Endothelial cell of umbilical vein (primary cell): ENCODE data around the gene ROBO2. TPM values are rescaled to one million over a fixed set of nuclear protein-coding genes. Genes with fewer than 3 reads are reported as not detected.

ENCODE experiments used
- BruUV-seq: library from RNA; stranded (reverse); fragments of 400-500 nt; replicated peaks from 2 replicates; lab custom pipeline; 2021; lab: Mats Ljungman, UMichigan
- CTCF ChIA-PET: fragments of 300-600, 350-600 bp; sonication (Branson Sonifier 250); formaldehyde crosslinking; loops from one replicate; lab custom pipeline; 2021; ENCODE audit warnings: antibody characterized with exemption, inconsistent platforms; lab: Charles Lee
- POLR2A ChIA-PET: fragments of 300-600, 350-600 bp; sonication (Branson Sonifier 250); formaldehyde crosslinking; loops from one replicate; lab custom pipeline; 2021; ENCODE audit warnings: antibody characterized with exemption, inconsistent platforms; lab: Charles Lee
- DNase-seq: peaks from one replicate; pipeline ENCODE4 v3.0.0-alpha.2; 2011; ENCODE audit warnings: low read depth, low spot score
- FAIRE-seq: peaks from 2 replicates; lab custom pipeline; 2011; peaks lifted over from hg19 to GRCh38; lab: Jason Lieb, UNC
- H2AFZ ChIP-seq: 2 replicates; pipeline ENCODE4 v1.6.0; 2012; ENCODE audit warnings: low read depth, low read length, control low read depth, inconsistent platforms
- H3K27ac ChIP-seq: 2 replicates; pipeline ENCODE4 v1.5.1; 2011; ENCODE audit warnings: low read depth, mild to moderate bottlenecking, control low read depth, low read length, moderate library complexity; ENCODE audit not compliant: insufficient read depth
- H3K27me3 ChIP-seq, 2 experiments: 2 replicates each; pipeline versions ENCODE4 v1.6.0 to v1.6.1; 2011; ENCODE audit warnings: low read length in 2 of 2, mixed read lengths in 1 of 2; ENCODE audit not compliant: control insufficient read depth in 2 of 2, insufficient read depth in 2 of 2
- H3K36me3 ChIP-seq, 2 experiments: 2 replicates in 1 of 2; 3 replicates in 1 of 2; pipeline ENCODE4 v1.5.1; 2011; ENCODE audit warnings: low read length in 2 of 2, mild to moderate bottlenecking in 1 of 2, moderate library complexity in 1 of 2; ENCODE audit not compliant: control insufficient read depth in 2 of 2, insufficient read depth in 2 of 2; ENCODE audit errors: extremely low read depth in 1 of 2
- H3K4me1 ChIP-seq: 3 replicates; pipeline ENCODE4 v1.5.1; 2011; ENCODE audit warnings: mild to moderate bottlenecking, low read length; ENCODE audit not compliant: control insufficient read depth, insufficient read depth; ENCODE audit errors: extremely low read depth
- H3K4me2 ChIP-seq: 2 replicates; pipeline ENCODE4 v1.6.1; 2011; ENCODE audit warnings: low read length, control low read depth, mixed read lengths; ENCODE audit not compliant: insufficient read depth
- H3K4me3 ChIP-seq, 3 experiments: fragments of 200-600 bp in 1 of 3; sonication (generic), shearing (Covaris generic) in 1 of 3; replicated peaks in 1 of 3; 2 replicates each; pipeline ENCODE4 v1.5.1; 2011 to 2016; ENCODE audit warnings: control low read depth in 3 of 3, low read length in 3 of 3, mild to moderate bottlenecking in 2 of 3, inconsistent platforms in 1 of 3, low read depth in 1 of 3, moderate library complexity in 1 of 3; ENCODE audit not compliant: insufficient read depth in 1 of 3
- H3K79me2 ChIP-seq: 2 replicates; pipeline ENCODE4 v1.6.0; 2012; ENCODE audit warnings: low read length, inconsistent platforms; ENCODE audit not compliant: control insufficient read depth, insufficient read depth
- H3K9ac ChIP-seq: replicated peaks from 2 replicates; pipeline ENCODE3; 2011; ENCODE audit warnings: low read length, control low read depth; ENCODE audit not compliant: insufficient read depth; ENCODE audit errors: extremely low read depth
- H3K9me1 ChIP-seq: replicated peaks from 3 replicates; pipeline ENCODE4 v1.6.0; 2011; ENCODE audit warnings: mild to moderate bottlenecking, low read length; ENCODE audit not compliant: control insufficient read depth, insufficient read depth; ENCODE audit errors: extremely low read depth
- H3K9me3 ChIP-seq: replicated peaks from 2 replicates; pipeline ENCODE4 v1.5.1; 2012; ENCODE audit warnings: low read length, inconsistent platforms; ENCODE audit not compliant: control insufficient read depth, insufficient read depth
- H4K20me1 ChIP-seq: replicated peaks from 2 replicates; pipeline ENCODE3; 2011; ENCODE audit warnings: mild to moderate bottlenecking, low read length; ENCODE audit not compliant: control insufficient read depth, insufficient read depth; ENCODE audit errors: extremely low read depth
- FOS ChIP-seq: IDR thresholded peaks from 2 replicates; pipeline ENCODE4 v1.6.1; 2011; ENCODE audit warnings: mild to moderate bottlenecking, low read length, moderate library complexity, borderline replicate concordance; ENCODE audit not compliant: insufficient read depth
- GATA2 ChIP-seq: IDR thresholded peaks from 2 replicates; pipeline ENCODE4 v1.7.0; 2011; ENCODE audit warnings: low read depth, mild to moderate bottlenecking, moderate library complexity, mixed read lengths, low read length; ENCODE audit not compliant: insufficient read length, insufficient read depth
- POLR2A ChIP-seq: IDR thresholded peaks from 2 replicates; pipeline ENCODE4 v1.6.1; 2012; ENCODE audit warnings: low read depth, mild to moderate bottlenecking, control low read depth, low read length
- POLR2AphosphoS5 ChIP-seq: IDR thresholded peaks from 2 replicates; pipeline ENCODE4 v1.6.1; 2012; ENCODE audit warnings: low read depth, mild to moderate bottlenecking, control low read depth, low read length, moderate library complexity; ENCODE audit not compliant: insufficient read depth
- dilution Hi-C: fragments of 300-500 bp; cut with MboI; formaldehyde crosslinking; loops from one replicate; pipeline ENCODE4 v1.15.0; 2019; ENCODE audit warnings: low sequenced_read_pairs; ENCODE audit not compliant: extremely low pct_ligation_motif_present
- intact Hi-C: fragments of 100-400 bp; cut with micrococcal nuclease; formaldehyde crosslinking; loops from one replicate; pipeline ENCODE4 v1.10.0; 2022
- polyA plus RNA-seq, 4 experiments: library from polyadenylated mRNA; depleted of rRNA in 3 of 4; stranded (reverse) in 3 of 4; unstranded in 1 of 4; fragments of >200 nt; gene quantifications; 2 replicates each; pipeline versions ENCODE4 v1.2.1 to v1.2.3, GENCODE V29; 2011 to 2012; ENCODE audit warnings: missing spikeins in 1 of 4
- total RNA-seq: library from RNA; stranded (reverse); gene quantifications from 2 replicates; pipeline ENCODE4 v1.2.3, GENCODE V29; 2021
- TF ChIP-seq, protein P1 (sequence below): IDR thresholded peaks from 2 replicates; pipeline ENCODE4 v1.6.1; 2011; ENCODE audit not compliant: insufficient read depth, insufficient read length
- TF ChIP-seq, protein P2 (sequence below), 2 donors: IDR thresholded peaks; 1 replicate in 1 of 2; 2 replicates in 1 of 2; pipeline ENCODE4 v1.5.1; 2011; ENCODE audit warnings: low read length in 2 of 2, mild to moderate bottlenecking in 2 of 2, moderate library complexity in 2 of 2, control low read depth in 1 of 2, inconsistent platforms in 1 of 2, low read depth in 1 of 2; ENCODE audit not compliant: insufficient read depth in 1 of 2; ENCODE audit errors: extremely low read depth in 1 of 2

ROBO2 gene
- total and polyA plus RNA-seq, 2 donors (not counting 3 experiments of a cell fraction or from before 2014, with no cell fraction given), result not detected

DNA sequence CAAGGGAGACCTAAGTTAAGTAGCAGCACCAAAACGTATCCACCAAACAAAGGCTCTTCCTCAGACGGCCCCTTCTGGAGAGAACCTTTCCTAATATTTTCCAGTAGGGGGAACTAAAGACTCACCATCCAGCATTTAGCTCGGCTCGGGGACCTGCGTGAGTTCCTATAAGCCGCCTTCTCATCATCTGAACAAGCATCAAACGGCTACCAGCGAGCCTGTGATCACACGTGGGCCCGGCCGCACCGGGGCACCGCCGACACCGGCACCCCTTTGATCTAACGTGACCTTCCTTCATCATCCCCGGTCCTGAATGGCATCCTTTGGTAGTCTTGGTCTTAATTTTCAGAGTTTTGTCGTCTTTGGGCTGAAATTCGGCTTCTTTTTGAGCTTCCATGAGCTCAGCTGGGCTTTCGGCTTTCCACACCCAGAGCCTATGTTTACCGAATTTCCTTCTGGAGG lies 1.4 kb upstream of the ROBO2 start:
- peak overlapping the region; percentile 64 for H2AFZ ChIP-seq
- H3K4me1 ChIP-seq, result peaks cover 11% of the 10 kb centered on the region
- peak overlapping the region in 1 of 3 experiments; percentile 21 for H3K4me3 ChIP-seq
- H3K4me2 ChIP-seq, result peak overlapping the region; percentile 73
- TF ChIP-seq, protein P1, sequence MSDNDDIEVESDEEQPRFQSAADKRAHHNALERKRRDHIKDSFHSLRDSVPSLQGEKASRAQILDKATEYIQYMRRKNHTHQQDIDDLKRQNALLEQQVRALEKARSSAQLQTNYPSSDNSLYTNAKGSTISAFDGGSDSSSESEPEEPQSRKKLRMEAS, result no peak
- TF ChIP-seq FOS (no peak), GATA2 (no peak), POLR2A (no peak), POLR2AphosphoS5 (no peak)
- TF ChIP-seq, protein P2, sequence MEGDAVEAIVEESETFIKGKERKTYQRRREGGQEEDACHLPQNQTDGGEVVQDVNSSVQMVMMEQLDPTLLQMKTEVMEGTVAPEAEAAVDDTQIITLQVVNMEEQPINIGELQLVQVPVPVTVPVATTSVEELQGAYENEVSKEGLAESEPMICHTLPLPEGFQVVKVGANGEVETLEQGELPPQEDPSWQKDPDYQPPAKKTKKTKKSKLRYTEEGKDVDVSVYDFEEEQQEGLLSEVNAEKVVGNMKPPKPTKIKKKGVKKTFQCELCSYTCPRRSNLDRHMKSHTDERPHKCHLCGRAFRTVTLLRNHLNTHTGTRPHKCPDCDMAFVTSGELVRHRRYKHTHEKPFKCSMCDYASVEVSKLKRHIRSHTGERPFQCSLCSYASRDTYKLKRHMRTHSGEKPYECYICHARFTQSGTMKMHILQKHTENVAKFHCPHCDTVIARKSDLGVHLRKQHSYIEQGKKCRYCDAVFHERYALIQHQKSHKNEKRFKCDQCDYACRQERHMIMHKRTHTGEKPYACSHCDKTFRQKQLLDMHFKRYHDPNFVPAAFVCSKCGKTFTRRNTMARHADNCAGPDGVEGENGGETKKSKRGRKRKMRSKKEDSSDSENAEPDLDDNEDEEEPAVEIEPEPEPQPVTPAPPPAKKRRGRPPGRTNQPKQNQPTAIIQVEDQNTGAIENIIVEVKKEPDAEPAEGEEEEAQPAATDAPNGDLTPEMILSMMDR (IDR thresholded peaks at IDR 0.05; ENCODE audit: extremely low read depth in 1 of 2, insufficient read depth in 1 of 2, low read depth in 1 of 2, low read length in 2 of 2), result peak; percentile 32 to 51
- H3K36me3 ChIP-seq, result no peaks in the 10 kb centered on the region
- FAIRE-seq (no peak), DNase-seq (peak; percentile 67)
- BruUV-seq, result no TSS peak
- no peaks in the 10 kb centered on the region for H3K9me1 ChIP-seq
- no peaks in the 10 kb centered on the region for H3K9me3 ChIP-seq
- no peak overlapping the region for H3K9ac ChIP-seq
- intact Hi-C loops, result loop anchor here (1.0 to 5.0 kb wide), 4 partner anchors 217 to 1979 kb away; no protein-coding TSS in a partner anchor
- dilution Hi-C loops, result no loop called here
- no peaks in the 10 kb centered on the region for H4K20me1 ChIP-seq
- H3K27me3 ChIP-seq, result peaks cover 17 to 26% of the 10 kb centered on the region in 2 experiments
- no peak overlapping the region for H3K27ac ChIP-seq
- CTCF ChIA-PET, result interaction anchor here (0.8 to 6.5 kb wide), 14 partner anchors 9 to 1994 kb away, joined by 3 to 132 read pairs (median 6); no protein-coding TSS in a partner anchor
- POLR2A ChIA-PET, result no interaction called here
- no peaks in the 10 kb centered on the region for H3K79me2 ChIP-seq
